SH-SY5Y (cell line): ENCODE results near the gene FBXL15.

Source experiments
- GATA2 ChIP-seq: IDR thresholded peaks from 2 replicates; pipeline ENCODE4 v1.6.1; 2011; ENCODE audit warnings: mild to moderate bottlenecking, low read depth, low read length
- GATA3 ChIP-seq: IDR thresholded peaks from 2 replicates; pipeline ENCODE4 v1.6.1; 2011; ENCODE audit warnings: low read depth, mild to moderate bottlenecking, low read length, moderate library complexity

FBXL15 gene

GRCh38 chr10:102404361-102405107 is 16.1 kb upstream of the FBXL15 start:
- TF ChIP-seq GATA3 = no peak
- TF ChIP-seq GATA2 = no peak

- TF ChIP-seq GATA2 = no peak
- no peak for TF ChIP-seq GATA3
Measured at GRCh38 chr10:102405108-102405571, 15.5 kb upstream of the FBXL15 start.

GRCh38 chr10:102405632-102406031 is 15.0 kb upstream of the FBXL15 start:
- TF ChIP-seq GATA2 (no peak), GATA3 (no peak)

GRCh38 chr10:102406815-102407214 is 13.8 kb upstream of the FBXL15 start:
- TF ChIP-seq GATA3 = no peak
- no peak for TF ChIP-seq GATA2

- TF ChIP-seq GATA2 = no peak
- no peak for TF ChIP-seq GATA3
Measured at GRCh38 chr10:102407425-102408130, 13.1 kb upstream of the FBXL15 start.

- TF ChIP-seq GATA2 = no peak
- no peak for TF ChIP-seq GATA3
Measured at GRCh38 chr10:102408131-102408727, 12.4 kb upstream of the FBXL15 start.

- TF ChIP-seq GATA2 (no peak), GATA3 (no peak)
Measured at GRCh38 chr10:102408728-102409603, 11.7 kb upstream of the FBXL15 start.

GRCh38 chr10:102409604-102410428 is 10.8 kb upstream of the FBXL15 start:
- TF ChIP-seq GATA2 (no peak), GATA3 (no peak)

- TF ChIP-seq GATA3 = no peak
- no peak for TF ChIP-seq GATA2
Measured at GRCh38 chr10:102410429-102411073, 10.1 kb upstream of the FBXL15 start.

GRCh38 chr10:102411341-102412255 is 9.0 kb upstream of the FBXL15 start:
- TF ChIP-seq GATA2 (no peak), GATA3 (no peak)

- TF ChIP-seq GATA2 (no peak), GATA3 (no peak)
Measured at GRCh38 chr10:102412293-102412692, 8.3 kb upstream of the FBXL15 start.
